ENCODE measurements around the gene CHRNA9. TPM values are rescaled to one million over a fixed set of nuclear protein-coding genes. Genes with fewer than 3 reads are reported as not detected.
A peak's percentile ranks its signal among the peaks of the same experiment; 100 is the strongest.

CHRNA9 gene
- total RNA-seq, 1 experiment from 2014 or later, result not detected

- Histone ChIP-seq H3K27me3 (replicated peaks; ENCODE audit: control insufficient read depth, insufficient read depth, low read length) (no peaks in the 10 kb centered on the region), H3K36me3 (ENCODE audit: control insufficient read depth, insufficient read depth, low read length) (no peaks in the 10 kb centered on the region), H3K4me3 (ENCODE audit: low read depth, low read length) (no peak overlapping the region), H3K9me3 (no peaks in the 10 kb centered on the region), H3K4me1 (peaks cover 48% of the 10 kb centered on the region)
- no peaks in the 10 kb centered on the region for H3K9me3 Mint-ChIP-seq (ENCODE audit: unreplicated experiment)
- no peak for TF ChIP-seq CTCF (IDR thresholded peaks at IDR 0.05; ENCODE audit: insufficient read depth in 1 of 2, low read depth in 1 of 2, low read length in 1 of 2, severe bottlenecking in 1 of 2, unreplicated experiment in 1 of 2)
- no peaks in the 10 kb centered on the region for H3K27me3 Mint-ChIP-seq (ENCODE audit: insufficient read depth, unreplicated experiment)
- H3K4me1 Mint-ChIP-seq (ENCODE audit: low read depth, unreplicated experiment), result peaks cover 51% of the 10 kb centered on the region
- intact Hi-C loops (cut with micrococcal nuclease; ENCODE audit: unreplicated experiment), result loop anchor here (1.0 kb wide), 1 partner anchor 36 kb away; no protein-coding TSS in a partner anchor
- H3K4me3 Mint-ChIP-seq (ENCODE audit: unreplicated experiment), result peak overlapping the region; percentile 3
- peaks cover 5% of the 10 kb centered on the region for H3K36me3 Mint-ChIP-seq (ENCODE audit: insufficient read depth, unreplicated experiment)
- no TSS peak for BruUV-seq (replicated peaks)
- H3K27ac Mint-ChIP-seq (ENCODE audit: unreplicated experiment), result peak overlapping the region; percentile 93
- ChIA-PET POLR2A (no interaction called here), CTCF (no interaction called here)
- DNase-seq, result peak; percentile 56 to 60
Measured at GRCh38 chr4:40367451-40367850, 32.3 kb downstream of the CHRNA9 start.

- POLR2A ChIA-PET, result no interaction called here
- Histone ChIP-seq H3K4me3 (ENCODE audit: low read depth, low read length) (no peak overlapping the region), H3K4me1 (peaks cover 28% of the 10 kb centered on the region), H3K36me3 (ENCODE audit: control insufficient read depth, insufficient read depth, low read length) (no peaks in the 10 kb centered on the region), H3K9me3 (no peaks in the 10 kb centered on the region), H3K27me3 (replicated peaks; ENCODE audit: control insufficient read depth, insufficient read depth, low read length) (no peaks in the 10 kb centered on the region)
- H3K27me3 Mint-ChIP-seq (ENCODE audit: insufficient read depth, unreplicated experiment), result no peaks in the 10 kb centered on the region
- no peaks in the 10 kb centered on the region for H3K9me3 Mint-ChIP-seq (ENCODE audit: unreplicated experiment)
- intact Hi-C loops (cut with micrococcal nuclease; ENCODE audit: unreplicated experiment), result loop anchor here (2.0 kb wide), 1 partner anchor 349 kb away; no protein-coding TSS in a partner anchor
- peak overlapping the region; percentile 56 for H3K27ac Mint-ChIP-seq (ENCODE audit: unreplicated experiment)
- H3K4me3 Mint-ChIP-seq (ENCODE audit: unreplicated experiment), result no peak overlapping the region
- H3K36me3 Mint-ChIP-seq (ENCODE audit: insufficient read depth, unreplicated experiment), result peaks cover 5% of the 10 kb centered on the region
- no TSS peak for BruUV-seq (replicated peaks)
- H3K4me1 Mint-ChIP-seq (ENCODE audit: low read depth, unreplicated experiment), result peaks cover 32% of the 10 kb centered on the region
- CTCF ChIA-PET, result interaction anchor here (0.5 kb wide), 1 partner anchor 146 kb away, joined by 3 read pairs; no protein-coding TSS in a partner anchor
- DNase-seq, result peak; percentile 50 to 75
- no peak for TF ChIP-seq CTCF (IDR thresholded peaks at IDR 0.05; ENCODE audit: insufficient read depth in 1 of 2, low read depth in 1 of 2, low read length in 1 of 2, severe bottlenecking in 1 of 2, unreplicated experiment in 1 of 2)
Measured at GRCh38 chr4:40369437-40370274, 34.5 kb downstream of the CHRNA9 start.

- Mint-ChIP-seq H3K27me3 (ENCODE audit: insufficient read depth, unreplicated experiment) (no peaks in the 10 kb centered on the region), H3K27ac (ENCODE audit: unreplicated experiment) (no peak overlapping the region), H3K9me3 (ENCODE audit: unreplicated experiment) (no peaks in the 10 kb centered on the region), H3K4me3 (ENCODE audit: unreplicated experiment) (no peak overlapping the region), H3K4me1 (ENCODE audit: low read depth, unreplicated experiment) (peaks cover 12% of the 10 kb centered on the region), H3K36me3 (ENCODE audit: insufficient read depth, unreplicated experiment) (no peaks in the 10 kb centered on the region)
- no peaks in the 10 kb centered on the region for H3K27me3 ChIP-seq (replicated peaks; ENCODE audit: control insufficient read depth, insufficient read depth, low read length)
- ChIA-PET POLR2A (no interaction called here), CTCF (no interaction called here)
- H3K9me3 ChIP-seq, result no peaks in the 10 kb centered on the region
- no peak overlapping the region for H3K4me3 ChIP-seq (ENCODE audit: low read depth, low read length)
- intact Hi-C loops (cut with micrococcal nuclease; ENCODE audit: unreplicated experiment), result no loop called here
- no peak for TF ChIP-seq CTCF (IDR thresholded peaks at IDR 0.05; ENCODE audit: insufficient read depth in 1 of 2, low read depth in 1 of 2, low read length in 1 of 2, severe bottlenecking in 1 of 2, unreplicated experiment in 1 of 2)
- H3K4me1 ChIP-seq, result peaks cover 19% of the 10 kb centered on the region
- DNase-seq, result no peak
- no peaks in the 10 kb centered on the region for H3K36me3 ChIP-seq (ENCODE audit: control insufficient read depth, insufficient read depth, low read length)
- no TSS peak for BruUV-seq (replicated peaks)
Measured at GRCh38 chr4:40372651-40373050, 37.5 kb downstream of the CHRNA9 start.

Data from Caco-2 (cell line).